ENCODE results near the gene C19orf85.

- TF ChIP-seq POLR2A (IDR thresholded peaks at IDR 0.05) (no peak), CTCF (IDR thresholded peaks at IDR 0.05) (no peak)
These were observed 17.0 kb downstream of the C19orf85 start for GRCh38 chr19:55447421-55448174.

All from adrenal gland (tissue), 5 donors.